ENCODE data around the gene PFDN1. TPM values are rescaled to one million over a fixed set of nuclear protein-coding genes. Genes with fewer than 3 reads are reported as not detected.

PFDN1 gene
- total and polyA plus RNA-seq, 2 experiments from 2014 or later: 119 to 256 TPM

DNA sequence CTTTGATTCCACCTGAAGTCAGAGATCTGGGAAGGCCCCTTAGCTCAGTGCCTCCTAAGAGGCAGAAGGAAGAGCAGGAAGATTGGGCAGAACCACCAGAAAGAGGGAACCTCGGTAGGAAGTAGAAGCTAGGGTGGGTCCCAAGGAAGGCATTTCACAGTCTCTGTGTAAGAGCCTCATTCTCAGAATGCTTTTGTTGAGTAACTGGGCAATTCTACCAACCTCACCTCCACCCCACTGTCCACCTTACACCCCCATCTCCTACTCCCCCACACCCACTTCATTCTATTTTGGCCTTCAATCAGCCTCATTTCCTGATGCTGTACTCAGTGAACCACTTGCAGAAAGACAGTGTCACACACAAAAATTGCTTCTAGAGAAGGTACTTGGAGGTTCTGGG lies 40.0 kb upstream of the PFDN1 start:
- Histone ChIP-seq H3K4me3 (no peak overlapping the region), H4K20me1 (replicated peaks; ENCODE audit: insufficient read depth) (no peaks in the 10 kb centered on the region; the same call in 1 of the 2 replicates), H3K27me3 (ENCODE audit: insufficient read depth) (peaks cover 15% of the 10 kb centered on the region), H3K9me2 (ENCODE audit: insufficient read depth) (no peaks in the 10 kb centered on the region), H3K4me2 (no peak overlapping the region), H3K4me1 (ENCODE audit: insufficient read depth) (peaks cover 14% of the 10 kb centered on the region), H3K36me3 (ENCODE audit: insufficient read depth) (no peaks in the 10 kb centered on the region), H3K27ac (ENCODE audit: low read depth) (no peak overlapping the region), H2AFZ (no peak overlapping the region), H3F3A (replicated peaks; ENCODE audit: low read depth) (peaks cover 7% of the 10 kb centered on the region; the same call in 1 of the 2 replicates), H3K79me2 (replicated peaks; ENCODE audit: insufficient read depth) (no peaks in the 10 kb centered on the region)
- Mint-ChIP-seq H3K36me3 (ENCODE audit: low read depth) (peaks cover 3% of the 10 kb centered on the region; the same call in 1 of the 3 replicates), H3K4me1 (peaks cover 20% of the 10 kb centered on the region), H3K4me3 (no peak overlapping the region), H3K9me3 (no peaks in the 10 kb centered on the region; the same call in 2 of the 3 replicates), H3K27me3 (ENCODE audit: insufficient read depth, low read depth, poor library complexity) (peaks cover 14% of the 10 kb centered on the region), H3K27ac (no peak overlapping the region)
- TF ChIP-seq, protein P1, sequence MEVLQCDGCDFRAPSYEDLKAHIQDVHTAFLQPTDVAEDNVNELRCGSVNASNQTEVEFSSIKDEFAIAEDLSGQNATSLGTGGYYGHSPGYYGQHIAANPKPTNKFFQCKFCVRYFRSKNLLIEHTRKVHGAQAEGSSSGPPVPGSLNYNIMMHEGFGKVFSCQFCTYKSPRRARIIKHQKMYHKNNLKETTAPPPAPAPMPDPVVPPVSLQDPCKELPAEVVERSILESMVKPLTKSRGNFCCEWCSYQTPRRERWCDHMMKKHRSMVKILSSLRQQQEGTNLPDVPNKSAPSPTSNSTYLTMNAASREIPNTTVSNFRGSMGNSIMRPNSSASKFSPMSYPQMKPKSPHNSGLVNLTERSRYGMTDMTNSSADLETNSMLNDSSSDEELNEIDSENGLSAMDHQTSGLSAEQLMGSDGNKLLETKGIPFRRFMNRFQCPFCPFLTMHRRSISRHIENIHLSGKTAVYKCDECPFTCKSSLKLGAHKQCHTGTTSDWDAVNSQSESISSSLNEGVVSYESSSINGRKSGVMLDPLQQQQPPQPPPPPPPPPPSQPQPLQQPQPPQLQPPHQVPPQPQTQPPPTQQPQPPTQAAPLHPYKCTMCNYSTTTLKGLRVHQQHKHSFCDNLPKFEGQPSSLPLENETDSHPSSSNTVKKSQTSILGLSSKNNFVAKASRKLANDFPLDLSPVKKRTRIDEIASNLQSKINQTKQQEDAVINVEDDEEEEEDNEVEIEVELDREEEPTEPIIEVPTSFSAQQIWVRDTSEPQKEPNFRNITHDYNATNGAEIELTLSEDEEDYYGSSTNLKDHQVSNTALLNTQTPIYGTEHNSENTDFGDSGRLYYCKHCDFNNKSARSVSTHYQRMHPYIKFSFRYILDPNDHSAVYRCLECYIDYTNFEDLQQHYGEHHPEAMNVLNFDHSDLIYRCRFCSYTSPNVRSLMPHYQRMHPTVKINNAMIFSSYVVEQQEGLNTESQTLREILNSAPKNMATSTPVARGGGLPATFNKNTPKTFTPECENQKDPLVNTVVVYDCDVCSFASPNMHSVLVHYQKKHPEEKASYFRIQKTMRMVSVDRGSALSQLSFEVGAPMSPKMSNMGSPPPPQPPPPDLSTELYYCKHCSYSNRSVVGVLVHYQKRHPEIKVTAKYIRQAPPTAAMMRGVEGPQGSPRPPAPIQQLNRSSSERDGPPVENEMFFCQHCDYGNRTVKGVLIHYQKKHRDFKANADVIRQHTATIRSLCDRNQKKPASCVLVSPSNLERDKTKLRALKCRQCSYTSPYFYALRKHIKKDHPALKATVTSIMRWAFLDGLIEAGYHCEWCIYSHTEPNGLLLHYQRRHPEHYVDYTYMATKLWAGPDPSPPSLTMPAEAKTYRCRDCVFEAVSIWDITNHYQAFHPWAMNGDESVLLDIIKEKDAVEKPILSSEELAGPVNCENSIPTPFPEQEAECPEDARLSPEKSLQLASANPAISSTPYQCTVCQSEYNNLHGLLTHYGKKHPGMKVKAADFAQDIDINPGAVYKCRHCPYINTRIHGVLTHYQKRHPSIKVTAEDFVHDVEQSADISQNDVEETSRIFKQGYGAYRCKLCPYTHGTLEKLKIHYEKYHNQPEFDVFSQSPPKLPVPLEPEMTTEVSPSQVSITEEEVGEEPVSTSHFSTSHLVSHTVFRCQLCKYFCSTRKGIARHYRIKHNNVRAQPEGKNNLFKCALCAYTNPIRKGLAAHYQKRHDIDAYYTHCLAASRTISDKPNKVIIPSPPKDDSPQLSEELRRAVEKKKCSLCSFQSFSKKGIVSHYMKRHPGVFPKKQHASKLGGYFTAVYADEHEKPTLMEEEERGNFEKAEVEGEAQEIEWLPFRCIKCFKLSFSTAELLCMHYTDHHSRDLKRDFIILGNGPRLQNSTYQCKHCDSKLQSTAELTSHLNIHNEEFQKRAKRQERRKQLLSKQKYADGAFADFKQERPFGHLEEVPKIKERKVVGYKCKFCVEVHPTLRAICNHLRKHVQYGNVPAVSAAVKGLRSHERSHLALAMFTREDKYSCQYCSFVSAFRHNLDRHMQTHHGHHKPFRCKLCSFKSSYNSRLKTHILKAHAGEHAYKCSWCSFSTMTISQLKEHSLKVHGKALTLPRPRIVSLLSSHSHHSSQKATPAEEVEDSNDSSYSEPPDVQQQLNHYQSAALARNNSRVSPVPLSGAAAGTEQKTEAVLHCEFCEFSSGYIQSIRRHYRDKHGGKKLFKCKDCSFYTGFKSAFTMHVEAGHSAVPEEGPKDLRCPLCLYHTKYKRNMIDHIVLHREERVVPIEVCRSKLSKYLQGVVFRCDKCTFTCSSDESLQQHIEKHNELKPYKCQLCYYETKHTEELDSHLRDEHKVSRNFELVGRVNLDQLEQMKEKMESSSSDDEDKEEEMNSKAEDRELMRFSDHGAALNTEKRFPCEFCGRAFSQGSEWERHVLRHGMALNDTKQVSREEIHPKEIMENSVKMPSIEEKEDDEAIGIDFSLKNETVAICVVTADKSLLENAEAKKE (CRISPR knock-in tag; IDR thresholded peaks at IDR 0.05): no peak
- ATAC-seq (no peak), DNase-seq (ENCODE audit: low spot score) (no peak)

DNA sequence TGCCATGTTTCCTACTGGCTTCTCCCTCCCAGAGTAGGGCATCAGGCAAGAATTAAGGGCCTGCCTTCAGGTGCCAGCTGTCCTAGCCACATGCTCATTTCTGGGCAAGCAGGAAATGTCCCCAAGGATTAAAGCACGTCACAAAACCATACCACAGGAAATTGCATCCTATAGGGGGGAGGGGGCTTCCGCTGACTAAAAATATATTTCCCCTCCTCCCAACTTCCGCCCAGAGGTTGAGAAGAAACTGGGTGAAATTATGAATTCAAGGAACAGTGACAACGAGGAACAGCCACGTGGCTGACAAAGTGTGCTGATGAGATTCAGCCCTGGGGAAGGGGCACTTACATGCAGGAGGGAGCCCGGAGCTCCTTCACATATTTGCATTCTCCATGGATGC lies 39.4 kb upstream of the PFDN1 start:
- peaks cover 15% of the 10 kb centered on the region for H3K27me3 ChIP-seq (ENCODE audit: insufficient read depth)
- Mint-ChIP-seq H3K27ac (no peak overlapping the region), H3K9me3 (no peaks in the 10 kb centered on the region; the same call in 2 of the 3 replicates), H3K36me3 (ENCODE audit: low read depth) (peaks cover 3% of the 10 kb centered on the region; the same call in 1 of the 3 replicates), H3K4me3 (no peak overlapping the region), H3K4me1 (peaks cover 20% of the 10 kb centered on the region), H3K27me3 (ENCODE audit: insufficient read depth, low read depth, poor library complexity) (peaks cover 14% of the 10 kb centered on the region)
- H3K27ac ChIP-seq (ENCODE audit: low read depth): no peak overlapping the region
- H2AFZ ChIP-seq: no peak overlapping the region
- peaks cover 13% of the 10 kb centered on the region for H3K4me1 ChIP-seq (ENCODE audit: insufficient read depth)
- ATAC-seq (no peak), DNase-seq (ENCODE audit: low spot score) (no peak)
- H4K20me1 ChIP-seq (replicated peaks; ENCODE audit: insufficient read depth): no peaks in the 10 kb centered on the region; the same call in 1 of the 2 replicates
- no peaks in the 10 kb centered on the region for H3K79me2 ChIP-seq (replicated peaks; ENCODE audit: insufficient read depth)
- H3K36me3 ChIP-seq (ENCODE audit: insufficient read depth): no peaks in the 10 kb centered on the region
- peaks cover 7% of the 10 kb centered on the region; the same call in 1 of the 2 replicates for H3F3A ChIP-seq (replicated peaks; ENCODE audit: low read depth)
- H3K4me3 ChIP-seq: no peak overlapping the region
- no peaks in the 10 kb centered on the region for H3K9me2 ChIP-seq (ENCODE audit: insufficient read depth)
- H3K4me2 ChIP-seq: no peak overlapping the region
- TF ChIP-seq ETS1 (IDR thresholded peaks at IDR 0.05): no peak
- TF ChIP-seq ZNF331 (CRISPR knock-in tag; IDR thresholded peaks at IDR 0.05; ENCODE audit: low read depth): no peak
- TF ChIP-seq EZH2phosphoT487 (IDR thresholded peaks at IDR 0.05; ENCODE audit: unreplicated experiment): no peak
- no peak for TF ChIP-seq CREB1 (CRISPR knock-in tag; IDR thresholded peaks at IDR 0.05; ENCODE audit: low read depth)
- no peak for TF ChIP-seq STAT1 (IDR thresholded peaks at IDR 0.05; ENCODE audit: unreplicated experiment)
- no peak for TF ChIP-seq JUNB (IDR thresholded peaks at IDR 0.05; ENCODE audit: unreplicated experiment)
- no peak for TF ChIP-seq EZH2 (IDR thresholded peaks at IDR 0.05; ENCODE audit: low read depth, unreplicated experiment)

Measured in GM23338 (cell line).